Mesenchymal stem cell (in vitro differentiated cells and primary cell): ENCODE data around the gene HMOX1.
"Not testable (repeated sequence)": the region's sequence is repeated elsewhere in the genome, so short reads cannot be mapped to it uniquely, and the experiment has no call there.

Source experiments
- DNase-seq: peaks from one replicate; pipeline ENCODE4 v3.0.0-alpha.2; 2013
- H2AFZ ChIP-seq: one replicate; pipeline ENCODE4 v1.6.1; 2013; ENCODE audit warnings: low read depth, mild to moderate bottlenecking, control low read depth, inconsistent platforms, low read length, moderate library complexity
- H2AK5ac ChIP-seq: 2 replicates; pipeline ENCODE4 v1.6.1; 2013; ENCODE audit warnings: low read length, moderate library complexity, mild to moderate bottlenecking, inconsistent platforms; ENCODE audit not compliant: severe bottlenecking
- H2BK120ac ChIP-seq: one replicate; pipeline ENCODE4 v1.6.1; 2013; ENCODE audit warnings: low read depth, mild to moderate bottlenecking, inconsistent platforms, low read length, moderate library complexity
- H2BK12ac ChIP-seq, 2 experiments: one replicate each; pipeline ENCODE4 v1.6.1; 2013; ENCODE audit warnings: inconsistent platforms in 2 of 2, low read length in 2 of 2, mild to moderate bottlenecking in 2 of 2, moderate library complexity in 2 of 2, control low read depth in 1 of 2
- H2BK15ac ChIP-seq: one replicate; pipeline ENCODE4 v1.6.1; 2013; ENCODE audit warnings: mild to moderate bottlenecking, low read depth, inconsistent platforms; ENCODE audit not compliant: poor library complexity, severe bottlenecking
- H2BK5ac ChIP-seq: 2 replicates; pipeline ENCODE4 v1.6.1; 2013; ENCODE audit warnings: low read depth, mild to moderate bottlenecking, low read length, control low read depth, inconsistent platforms; ENCODE audit not compliant: poor library complexity, severe bottlenecking
- H3K14ac ChIP-seq, 2 experiments: one replicate each; pipeline ENCODE4 v1.6.1; 2013; ENCODE audit warnings: inconsistent platforms in 2 of 2, low read length in 2 of 2, control low read depth in 1 of 2, mild to moderate bottlenecking in 1 of 2, moderate library complexity in 1 of 2
- H3K18ac ChIP-seq, 2 experiments: one replicate each; pipeline ENCODE4 v1.6.1; 2013; ENCODE audit warnings: inconsistent platforms in 2 of 2, low read length in 2 of 2, control low read depth in 1 of 2, low read depth in 1 of 2, mild to moderate bottlenecking in 1 of 2
- H3K23ac ChIP-seq, 2 experiments: one replicate each; pipeline ENCODE4 v1.6.1; 2013; ENCODE audit warnings: inconsistent platforms in 2 of 2, low read length in 2 of 2, mild to moderate bottlenecking in 2 of 2, moderate library complexity in 2 of 2, control low read depth in 1 of 2
- H3K27ac ChIP-seq: 2 replicates; pipeline ENCODE4 v1.5.1; 2013; ENCODE audit warnings: mild to moderate bottlenecking, moderate library complexity, low read length, control low read depth, inconsistent platforms; ENCODE audit not compliant: poor library complexity, severe bottlenecking
- H3K27me3 ChIP-seq, 2 experiments: 2 replicates each; pipeline versions ENCODE4 v1.6.1 to v1.7.0; 2013; ENCODE audit warnings: low read length in 2 of 2, mild to moderate bottlenecking in 2 of 2, moderate library complexity in 2 of 2, control low read depth in 1 of 2, inconsistent platforms in 1 of 2; ENCODE audit not compliant: control insufficient read depth in 1 of 2, insufficient read depth in 1 of 2
- H3K36me3 ChIP-seq, 2 experiments: 2 replicates each; pipeline versions ENCODE4 v1.6.1 to v1.7.0; 2013; ENCODE audit warnings: low read length in 2 of 2, control low read depth in 1 of 2, inconsistent platforms in 1 of 2, low read depth in 1 of 2, mild to moderate bottlenecking in 1 of 2; ENCODE audit not compliant: insufficient read depth in 2 of 2, control insufficient read depth in 1 of 2
- H3K4ac ChIP-seq, 2 experiments: one replicate each; pipeline ENCODE4 v1.6.1; 2013; ENCODE audit warnings: inconsistent platforms in 2 of 2, low read length in 2 of 2, mild to moderate bottlenecking in 2 of 2, moderate library complexity in 2 of 2, control low read depth in 1 of 2, low read depth in 1 of 2
- H3K4me1 ChIP-seq: 2 replicates; pipeline ENCODE4 v1.6.1; 2013; ENCODE audit warnings: low read depth, low read length, control low read depth; ENCODE audit not compliant: control insufficient read depth, insufficient read depth
- H3K4me2 ChIP-seq: 2 replicates; pipeline ENCODE4 v1.6.1; 2013; ENCODE audit warnings: low read length, mild to moderate bottlenecking, inconsistent platforms; ENCODE audit not compliant: poor library complexity, severe bottlenecking
- H3K4me3 ChIP-seq, 2 experiments: 2 replicates each; pipeline versions ENCODE4 v1.5.1 to v1.7.0; 2013; ENCODE audit warnings: low read length in 2 of 2, mild to moderate bottlenecking in 2 of 2, control low read depth in 1 of 2, low read depth in 1 of 2; ENCODE audit not compliant: insufficient read depth in 1 of 2
- H3K79me1 ChIP-seq: replicated peaks from 2 replicates; pipeline ENCODE4 v1.6.1; 2013; ENCODE audit warnings: mild to moderate bottlenecking, control low read depth, low read length, inconsistent platforms; ENCODE audit not compliant: poor library complexity, severe bottlenecking
- H3K9ac ChIP-seq: 2 replicates; pipeline ENCODE4 v1.7.0; 2013; ENCODE audit warnings: mild to moderate bottlenecking, low read length, moderate library complexity
- H3K9me3 ChIP-seq: 2 replicates; pipeline ENCODE4 v1.7.0; 2013; ENCODE audit warnings: mild to moderate bottlenecking, low read length; ENCODE audit not compliant: control insufficient read depth
- H4K8ac ChIP-seq: one replicate; pipeline ENCODE4 v1.6.1; 2013; ENCODE audit warnings: inconsistent platforms, mild to moderate bottlenecking, low read length, moderate library complexity
- H4K91ac ChIP-seq: one replicate; pipeline ENCODE4 v1.6.1; 2013; ENCODE audit warnings: mild to moderate bottlenecking, low read length, inconsistent platforms
- WGBS: methylation state at CpG from one replicate; pipeline ENCODE4 v1.1.7; 2013; ENCODE audit warnings: mixed read lengths; 5-methylcytosine and 5-hydroxymethylcytosine counted together

The HMOX1 gene

GRCh38 chr22:35435201-35435740 is 54.4 kb downstream of the HMOX1 start:
- peaks cover 16% of the 10 kb centered on the region for H3K9me3 ChIP-seq
- no peak overlapping the region for H3K9ac ChIP-seq
- H3K27me3 ChIP-seq, result no peaks in the 10 kb centered on the region
- H3K14ac ChIP-seq, result no peak overlapping the region
- H3K4me3 ChIP-seq, result no peak overlapping the region
- no peak overlapping the region for H2BK5ac ChIP-seq
- H3K36me3 ChIP-seq, result peaks cover 7 to 24% of the 10 kb centered on the region in 2 experiments
- WGBS, result 84% methylated on average over 8 of the region's 8 CpGs
- no peak overlapping the region for H3K23ac ChIP-seq
- no peak for DNase-seq
- no peak overlapping the region for H2BK120ac ChIP-seq
- H3K79me1 ChIP-seq, result no peaks in the 10 kb centered on the region
- no peak overlapping the region for H4K91ac ChIP-seq
- peaks cover 5% of the 10 kb centered on the region for H3K4me1 ChIP-seq
- no peak overlapping the region for H2AFZ ChIP-seq
- no peak overlapping the region for H2AK5ac ChIP-seq
- peak overlapping the region in 1 of 2 experiments; percentile 7 for H2BK12ac ChIP-seq
- no peak overlapping the region for H3K4me2 ChIP-seq
- H3K4ac ChIP-seq, result no peak overlapping the region
- no peak overlapping the region for H4K8ac ChIP-seq
- H3K18ac ChIP-seq, result peak overlapping the region in 1 of 2 experiments; percentile 18
- no peak overlapping the region for H2BK15ac ChIP-seq
- no peak overlapping the region for H3K27ac ChIP-seq

GRCh38 chr22:35436421-35436820 is 55.5 kb downstream of the HMOX1 start:
- H3K9ac ChIP-seq, result no peak overlapping the region
- H3K4me2 ChIP-seq, result no peak overlapping the region
- peaks cover 16% of the 10 kb centered on the region for H3K9me3 ChIP-seq
- no peak overlapping the region for H2BK12ac ChIP-seq
- H2AK5ac ChIP-seq, result no peak overlapping the region
- H3K14ac ChIP-seq, result no peak overlapping the region
- no peak overlapping the region for H2BK5ac ChIP-seq
- H3K36me3 ChIP-seq, result peaks cover 7 to 24% of the 10 kb centered on the region in 2 experiments
- H3K4me1 ChIP-seq, result peaks cover 2% of the 10 kb centered on the region
- H3K27me3 ChIP-seq, result no peaks in the 10 kb centered on the region
- no peak overlapping the region for H2AFZ ChIP-seq
- no peak overlapping the region for H3K4me3 ChIP-seq
- no peaks in the 10 kb centered on the region for H3K79me1 ChIP-seq
- no peak overlapping the region for H3K4ac ChIP-seq
- H4K91ac ChIP-seq, result no peak overlapping the region
- no peak overlapping the region for H3K18ac ChIP-seq
- H3K23ac ChIP-seq, result no peak overlapping the region
- H2BK15ac ChIP-seq, result no peak overlapping the region
- no peak overlapping the region for H2BK120ac ChIP-seq
- no peak overlapping the region for H4K8ac ChIP-seq
- H3K27ac ChIP-seq, result no peak overlapping the region
- WGBS, result 80% methylated on average over 4 of the region's 5 CpGs
- no peak for DNase-seq

- Histone ChIP-seq H3K36me3 (peaks cover 7 to 24% of the 10 kb centered on the region in 2 experiments), H3K4me1 (no peaks in the 10 kb centered on the region), H3K79me1 (no peaks in the 10 kb centered on the region), H2AFZ (no peak overlapping the region), H2BK120ac (no peak overlapping the region), H3K4me2 (no peak overlapping the region), H3K23ac (no peak overlapping the region), H2AK5ac (no peak overlapping the region), H3K14ac (no peak overlapping the region), H2BK12ac (no peak overlapping the region), H2BK15ac (peak overlapping the region; percentile 38), H2BK5ac (no peak overlapping the region), H3K27me3 (no peaks in the 10 kb centered on the region), H3K9ac (no peak overlapping the region), H3K9me3 (peaks cover 16% of the 10 kb centered on the region), H3K4me3 (no peak overlapping the region), H4K91ac (no peak overlapping the region), H3K18ac (no peak overlapping the region), H3K27ac (no peak overlapping the region), H3K4ac (no peak overlapping the region), H4K8ac (peak overlapping the region; percentile 61)
- WGBS, result 87% methylated on average over 2 of the region's 2 CpGs
- DNase-seq, result no peak
Measured at GRCh38 chr22:35437049-35437448, 56.2 kb downstream of the HMOX1 start.

GRCh38 chr22:35438673-35439364 is 57.9 kb downstream of the HMOX1 start:
- not testable (repeated sequence) for H2AK5ac ChIP-seq, H3K36me3 ChIP-seq, H2BK5ac ChIP-seq, H3K9ac ChIP-seq, H2BK12ac ChIP-seq, H4K8ac ChIP-seq, H3K27ac ChIP-seq, H3K4me1 ChIP-seq, H3K27me3 ChIP-seq, H3K18ac ChIP-seq, H2BK120ac ChIP-seq, H3K23ac ChIP-seq, H3K4me3 ChIP-seq, DNase-seq, H3K9me3 ChIP-seq, H3K4me2 ChIP-seq, H2BK15ac ChIP-seq, H3K4ac ChIP-seq, H4K91ac ChIP-seq, H3K79me1 ChIP-seq, H3K14ac ChIP-seq, H2AFZ ChIP-seq
- WGBS, result 62% methylated on average over 3 of the region's 3 CpGs
